PC-3 (cell line): ENCODE data around the gene PAGE2B. TPM values are rescaled to one million over a fixed set of nuclear protein-coding genes. Genes with fewer than 3 reads are reported as not detected.
"Not testable (repeated sequence)": the region's sequence is repeated elsewhere in the genome, so short reads cannot be mapped to it uniquely, and the experiment has no call there.

ENCODE experiments used
- ATAC-seq: fragments of 200-7000 bp; cut with Tn5 transposase; 2 replicates; pipeline ENCODE4 v1.9.1; 2020; ENCODE audit warnings: mild to moderate bottlenecking, moderate library complexity
- BruUV-seq: library from RNA; stranded (reverse); fragments of 400-500 nt; replicated peaks from 2 replicates; lab custom pipeline; 2021; lab: Mats Ljungman, UMichigan
- CTCF ChIA-PET: fragments of 300-600 bp; sonication (Branson Sonifier 250); formaldehyde crosslinking; loops from one replicate; lab custom pipeline; 2022; ENCODE audit warnings: antibody characterized with exemption; lab: Charles Lee
- POLR2A ChIA-PET: fragments of 300-600 bp; sonication (Branson Sonifier 250); formaldehyde crosslinking; loops from one replicate; lab custom pipeline; 2022; ENCODE audit warnings: antibody characterized with exemption; ENCODE audit not compliant: unreplicated experiment; lab: Charles Lee
- DNase-seq: peaks from one replicate; pipeline ENCODE4 v3.0.0-alpha.2; 2015
- H2AFZ ChIP-seq: fragments of 300-600 bp; sonication (generic); 2 replicates; pipeline ENCODE4 v1.6.0; 2016; ENCODE audit warnings: antibody characterized with exemption, low read length
- H3F3A ChIP-seq: fragments of 300-600 bp; sonication (generic); one replicate; pipeline ENCODE4 v1.6.0; 2017; ENCODE audit warnings: antibody characterized with exemption, low read length, control low read depth, mild to moderate bottlenecking; ENCODE audit not compliant: unreplicated experiment
- H3K27ac ChIP-seq: fragments of 300-600 bp; sonication (generic); 2 replicates; pipeline ENCODE4 v1.5.1; 2016; ENCODE audit warnings: mild to moderate bottlenecking, low read length
- H3K27me3 ChIP-seq: fragments of 300-600 bp; sonication (generic); 2 replicates; pipeline ENCODE4 v1.6.1; 2016; ENCODE audit warnings: low read length, mixed read lengths
- H3K36me3 ChIP-seq: fragments of 300-600 bp; sonication (generic); 2 replicates; pipeline ENCODE4 v1.6.1; 2016; ENCODE audit warnings: low read depth, mixed run types, low read length, mixed read lengths
- H3K4me1 ChIP-seq: fragments of 300-600 bp; sonication (generic); 2 replicates; pipeline ENCODE4 v1.5.1; 2016; ENCODE audit warnings: low read length; ENCODE audit not compliant: insufficient read depth
- H3K4me2 ChIP-seq: fragments of 300-600 bp; sonication (generic); 2 replicates; pipeline ENCODE4 v1.6.0; 2016; ENCODE audit warnings: low read length
- H3K4me3 ChIP-seq: fragments of 300-600 bp; sonication (generic); 2 replicates; pipeline ENCODE4 v1.5.1; 2016; ENCODE audit warnings: mild to moderate bottlenecking, low read length, mixed read lengths
- H3K79me2 ChIP-seq: fragments of 300-600 bp; sonication (generic); 2 replicates; pipeline ENCODE4 v1.6.1; 2017; ENCODE audit warnings: low read length, mixed read lengths
- H3K9ac ChIP-seq: fragments of 300-600 bp; sonication (generic); 2 replicates; pipeline ENCODE4 v1.6.0; 2016; ENCODE audit warnings: mild to moderate bottlenecking, low read length
- H3K9me2 ChIP-seq: fragments of 300-600 bp; sonication (generic); replicated peaks from 2 replicates; pipeline ENCODE4 v1.6.1; 2016; ENCODE audit warnings: mixed run types, low read length, mixed read lengths
- H3K9me3 ChIP-seq: fragments of 300-600 bp; sonication (generic); 2 replicates; pipeline ENCODE4 v1.6.1; 2016; ENCODE audit warnings: low read length, mixed read lengths
- H4K20me1 ChIP-seq: fragments of 300-600 bp; sonication (generic); 2 replicates; pipeline ENCODE4 v1.6.1; 2016; ENCODE audit warnings: low read length, mixed read lengths
- EZH2 ChIP-seq: fragments of 300-600 bp; sonication (generic); IDR thresholded peaks from one replicate; pipeline ENCODE4 v1.6.1; 2017; ENCODE audit warnings: antibody characterized with exemption, mild to moderate bottlenecking, low read length; ENCODE audit not compliant: unreplicated experiment
- EZH2phosphoT487 ChIP-seq: fragments of 300-600 bp; sonication (generic); IDR thresholded peaks from 2 replicates; pipeline ENCODE4 v1.6.1; 2018; ENCODE audit warnings: mild to moderate bottlenecking, antibody characterized with exemption, low read length, borderline replicate concordance
- intact Hi-C: fragments of 100-400 bp; cut with micrococcal nuclease; formaldehyde crosslinking; loops from 2 replicates; pipeline ENCODE4 v1.9.0; 2023
- total RNA-seq: library from RNA; depleted of rRNA; stranded (reverse); fragments of >200 nt; gene quantifications from 2 replicates; pipeline ENCODE4 v1.2.3, GENCODE V29; 2014
- TF ChIP-seq, protein P1 (sequence below): fragments of 300-600 bp; sonication (generic); conservative IDR thresholded peaks from 2 replicates; pipeline ENCODE4 v1.5.1; 2017; ENCODE audit warnings: antibody characterized with exemption, low read depth, mild to moderate bottlenecking, low read length

The PAGE2B gene
- total RNA-seq, 1 experiment from 2014 or later = not detected

GRCh38 chrX:55107911-55108310 is 33.1 kb downstream of the PAGE2B start:
- Histone ChIP-seq H4K20me1 (no peaks in the 10 kb centered on the region), H2AFZ (no peak overlapping the region), H3K9me3 (no peaks in the 10 kb centered on the region), H3F3A (no peaks in the 10 kb centered on the region), H3K27ac (no peak overlapping the region), H3K9me2 (no peaks in the 10 kb centered on the region), H3K4me2 (no peak overlapping the region), H3K9ac (no peak overlapping the region), H3K4me1 (no peaks in the 10 kb centered on the region), H3K27me3 (no peaks in the 10 kb centered on the region), H3K36me3 (no peaks in the 10 kb centered on the region), H3K4me3 (no peak overlapping the region), H3K79me2 (no peaks in the 10 kb centered on the region)
- TF ChIP-seq, protein P1, sequence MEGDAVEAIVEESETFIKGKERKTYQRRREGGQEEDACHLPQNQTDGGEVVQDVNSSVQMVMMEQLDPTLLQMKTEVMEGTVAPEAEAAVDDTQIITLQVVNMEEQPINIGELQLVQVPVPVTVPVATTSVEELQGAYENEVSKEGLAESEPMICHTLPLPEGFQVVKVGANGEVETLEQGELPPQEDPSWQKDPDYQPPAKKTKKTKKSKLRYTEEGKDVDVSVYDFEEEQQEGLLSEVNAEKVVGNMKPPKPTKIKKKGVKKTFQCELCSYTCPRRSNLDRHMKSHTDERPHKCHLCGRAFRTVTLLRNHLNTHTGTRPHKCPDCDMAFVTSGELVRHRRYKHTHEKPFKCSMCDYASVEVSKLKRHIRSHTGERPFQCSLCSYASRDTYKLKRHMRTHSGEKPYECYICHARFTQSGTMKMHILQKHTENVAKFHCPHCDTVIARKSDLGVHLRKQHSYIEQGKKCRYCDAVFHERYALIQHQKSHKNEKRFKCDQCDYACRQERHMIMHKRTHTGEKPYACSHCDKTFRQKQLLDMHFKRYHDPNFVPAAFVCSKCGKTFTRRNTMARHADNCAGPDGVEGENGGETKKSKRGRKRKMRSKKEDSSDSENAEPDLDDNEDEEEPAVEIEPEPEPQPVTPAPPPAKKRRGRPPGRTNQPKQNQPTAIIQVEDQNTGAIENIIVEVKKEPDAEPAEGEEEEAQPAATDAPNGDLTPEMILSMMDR = no peak
- TF ChIP-seq EZH2phosphoT487 (no peak), EZH2 (no peak)
- intact Hi-C loops = no loop called here
- DNase-seq = no peak
- CTCF ChIA-PET = no interaction called here
- ATAC-seq = no peak
- POLR2A ChIA-PET = no interaction called here
- no TSS peak for BruUV-seq

DNA sequence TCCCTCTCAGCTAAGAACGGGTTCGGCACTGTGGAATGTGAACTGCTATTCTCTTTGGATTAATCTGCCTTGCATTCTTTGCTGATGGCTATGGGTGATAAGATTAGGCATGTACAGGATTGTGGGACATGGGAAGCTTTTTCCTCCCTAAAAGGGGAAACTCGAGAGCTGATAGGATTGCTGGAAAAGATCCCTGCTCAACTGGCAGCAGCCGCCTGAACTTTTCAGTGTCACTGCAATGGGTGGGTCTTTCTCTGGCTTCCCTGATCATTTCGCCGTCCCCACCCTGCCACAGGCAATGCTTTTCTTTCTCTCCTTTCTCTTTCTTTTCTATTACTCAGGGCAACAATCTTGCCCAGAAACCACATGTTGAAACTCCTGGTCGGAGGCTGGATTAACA is 34.5 kb downstream of the PAGE2B start:
- no peak overlapping the region for H3K4me3 ChIP-seq
- intact Hi-C loops = no loop called here
- no peaks in the 10 kb centered on the region for H4K20me1 ChIP-seq
- H3K27ac ChIP-seq = no peak overlapping the region
- ATAC-seq (no peak), DNase-seq (no peak)
- no peaks in the 10 kb centered on the region for H3K4me1 ChIP-seq
- H3K27me3 ChIP-seq = no peaks in the 10 kb centered on the region
- no peak overlapping the region for H3K4me2 ChIP-seq
- H3K79me2 ChIP-seq = no peaks in the 10 kb centered on the region
- BruUV-seq = no TSS peak
- H3K36me3 ChIP-seq = no peaks in the 10 kb centered on the region
- POLR2A ChIA-PET = no interaction called here
- TF ChIP-seq EZH2 = no peak
- TF ChIP-seq, protein P1 = no peak
- TF ChIP-seq EZH2phosphoT487 = no peak
- no peaks in the 10 kb centered on the region for H3K9me2 ChIP-seq
- no peaks in the 10 kb centered on the region for H3K9me3 ChIP-seq
- no peak overlapping the region for H2AFZ ChIP-seq
- CTCF ChIA-PET = no interaction called here
- H3K9ac ChIP-seq = no peak overlapping the region
- no peaks in the 10 kb centered on the region for H3F3A ChIP-seq

- POLR2A ChIA-PET = no interaction called here
- Histone ChIP-seq H3K4me1 (no peaks in the 10 kb centered on the region), H3K9me3 (no peaks in the 10 kb centered on the region), H3K27me3 (no peaks in the 10 kb centered on the region), H2AFZ (no peak overlapping the region), H3F3A (no peaks in the 10 kb centered on the region), H3K27ac (no peak overlapping the region), H3K36me3 (no peaks in the 10 kb centered on the region), H4K20me1 (no peaks in the 10 kb centered on the region), H3K9ac (no peak overlapping the region), H3K4me2 (no peak overlapping the region), H3K9me2 (no peaks in the 10 kb centered on the region), H3K79me2 (no peaks in the 10 kb centered on the region), H3K4me3 (no peak overlapping the region)
- ATAC-seq (no peak), DNase-seq (no peak)
- CTCF ChIA-PET = no interaction called here
- TF ChIP-seq EZH2 = no peak
- TF ChIP-seq EZH2phosphoT487 = no peak
- BruUV-seq = no TSS peak
- intact Hi-C loops = no loop called here
Measured at GRCh38 chrX:55111578-55112254, 36.9 kb downstream of the PAGE2B start.

- POLR2A ChIA-PET, H3K9me2 ChIP-seq: not testable (repeated sequence)
Measured at GRCh38 chrX:55116589-55116988, 41.8 kb downstream of the PAGE2B start.

More at GRCh38 chrX:55116589-55116988, 41.8 kb downstream of the PAGE2B start:
- H3K9ac ChIP-seq, H3F3A ChIP-seq, H3K4me3 ChIP-seq, H3K4me2 ChIP-seq, ATAC-seq, H2AFZ ChIP-seq, DNase-seq, H4K20me1 ChIP-seq, H3K79me2 ChIP-seq, CTCF ChIA-PET, H3K27me3 ChIP-seq, H3K27ac ChIP-seq, intact Hi-C loops, BruUV-seq, H3K9me3 ChIP-seq, H3K4me1 ChIP-seq, H3K36me3 ChIP-seq: not testable (repeated sequence)
